ENCODE measurements around the gene ZFP90. TPM values are rescaled to one million over a fixed set of nuclear protein-coding genes. Genes with fewer than 3 reads are reported as not detected.

Gene ZFP90
- 23.8 and 26.2 TPM in 2 replicates for total RNA-seq

GRCh38 chr16:68538880-68539701 is at the start of gene ZFP90:
TSS of gene ZFP90 (plus strand) at chr16:68539291. CDS start at chr16:68539793, 502 bp downstream.

Other genes with a start within 250 kb of the ZFP90 start
- 7.4 and 7.7 TPM in 2 replicates for gene SLC7A6OS, start 228.3 kb upstream of the ZFP90 start, total RNA-seq
- 31.1 and 40.1 TPM in 2 replicates for gene PRMT7, start 228.3 kb upstream of the ZFP90 start, total RNA-seq
- under 0.01 and 0.76 TPM in 2 replicates for gene SMPD3, start 90.8 kb upstream of the ZFP90 start, total RNA-seq
- gene CDH3, start 106.0 kb downstream of the ZFP90 start, total RNA-seq: 6.4 and 24.0 TPM in 2 replicates
- gene CDH1, start 198.0 kb downstream of the ZFP90 start, total RNA-seq: 2.3 and 23.3 TPM in 2 replicates